HEK293 (cell line): ENCODE results near the gene ZNF493.

Experiments
- PATZ1 ChIP-seq: fragments of 450-650 bp; formaldehyde crosslinking; IDR thresholded peaks from 2 replicates; pipeline ENCODE4 v1.5.1; 2016; ENCODE audit warnings: missing biosample characterization, missing genetic modification characterization
- ZBTB26 ChIP-seq: fragments of 450-650 bp; formaldehyde crosslinking; optimal IDR thresholded peaks from 2 replicates; pipeline ENCODE3; 2016; ENCODE audit warnings: missing biosample characterization, mild to moderate bottlenecking, missing genetic modification characterization

GRCh38 chr19:21422244-21422643 lies 25.3 kb downstream of the ZNF493 start:
- no peak for TF ChIP-seq ZBTB26 (tag by site-specific recombination)
- TF ChIP-seq PATZ1: no peak
